K562 (cell line): Measurements from ENCODE around the gene PITPNM1. TPM values are rescaled to one million over a fixed set of nuclear protein-coding genes. Genes with fewer than 3 reads are reported as not detected.
A peak's percentile ranks its signal among the peaks of the same experiment; 100 is the strongest.

Source experiments
- ATF1 ChIP-seq, 2 experiments: fragments of 450-650 bp in 1 of 2; IDR thresholded peaks; 2 replicates each; pipeline ENCODE4 v1.6.1; 2016; ENCODE audit warnings: missing compliant biosample characterization in 1 of 2, missing genetic modification characterization in 1 of 2
- BHLHE40 ChIP-seq: IDR thresholded peaks from 2 replicates; pipeline ENCODE4 v1.6.1; 2011; ENCODE audit warnings: low read length, improper control_type of control experiment
- CEBPG ChIP-seq, 3 experiments: fragments of 200-800 bp in 1 of 3; sonication (Bioruptor generic) in 1 of 3; sonication (generic) in 1 of 3; formaldehyde crosslinking in 1 of 3; IDR thresholded peaks in 2 of 3; conservative IDR thresholded peaks in 1 of 3; 2 replicates each; pipeline versions ENCODE4 v1.6.1 to v1.8.0; 2016 to 2022; ENCODE audit warnings: missing compliant biosample characterization in 2 of 3, missing genetic modification characterization in 2 of 3, mild to moderate bottlenecking in 1 of 3, missing genetic modification reagents in 1 of 3
- CHD4 ChIP-seq: fragments of 200-600 bp; sonication (generic); IDR thresholded peaks from 3 replicates; pipeline ENCODE4 v1.6.1; 2012; ENCODE audit warnings: low read depth, mild to moderate bottlenecking, mixed read lengths, low read length, inconsistent platforms; ENCODE audit not compliant: insufficient read depth, insufficient replicate concordance, poor library complexity, severe bottlenecking
- CTCFL ChIP-seq: IDR thresholded peaks from 2 replicates; pipeline ENCODE4 v1.6.1; 2011; ENCODE audit warnings: borderline replicate concordance, low read depth, mild to moderate bottlenecking, moderate library complexity, low read length; ENCODE audit not compliant: insufficient read depth, poor library complexity, severe bottlenecking
- FIP1L1 ChIP-seq: fragments of 200-400 bp; formaldehyde crosslinking; IDR thresholded peaks from 2 replicates; pipeline ENCODE4 v1.6.1; 2018; ENCODE audit warnings: mild to moderate bottlenecking, low read depth, low read length; ENCODE audit not compliant: poor library complexity, severe bottlenecking
- FOXP1 ChIP-seq: sonication (generic); formaldehyde crosslinking; IDR thresholded peaks from 2 replicates; pipeline ENCODE4 v1.8.0; 2022; ENCODE audit warnings: mild to moderate bottlenecking, missing genetic modification reagents
- HBP1 ChIP-seq: fragments of 450-650 bp; formaldehyde crosslinking; IDR thresholded peaks from 2 replicates; pipeline ENCODE4 v1.4.0; 2022; ENCODE audit warnings: missing genetic modification characterization
- HDAC3 ChIP-seq: fragments of 450-650 bp; IDR thresholded peaks from 2 replicates; pipeline ENCODE4 v1.6.1; 2018; ENCODE audit warnings: borderline replicate concordance, mild to moderate bottlenecking, moderate library complexity; ENCODE audit not compliant: partially characterized antibody
- KHSRP ChIP-seq: fragments of 450-650 bp; IDR thresholded peaks from 2 replicates; pipeline ENCODE4 v1.6.1; 2017
- KLF1 ChIP-seq: fragments of 450-650 bp; IDR thresholded peaks from 2 replicates; pipeline ENCODE4 v1.6.1; 2016; ENCODE audit warnings: missing genetic modification characterization, missing compliant biosample characterization
- PHF20 ChIP-seq: fragments of 450-650 bp; IDR thresholded peaks from 2 replicates; pipeline ENCODE4 v1.6.1; 2018; ENCODE audit not compliant: partially characterized antibody
- PHF21A ChIP-seq: fragments of 450-650 bp; IDR thresholded peaks from 2 replicates; pipeline ENCODE4 v1.6.1; 2017; ENCODE audit warnings: low read depth, borderline replicate concordance
- RAD21 ChIP-seq, 2 experiments: fragments of 250-450 bp in 1 of 2; fragments of 450-650 bp in 1 of 2; sonication (Bioruptor Pico) in 1 of 2; formaldehyde crosslinking in 1 of 2; IDR thresholded peaks in 1 of 2; conservative IDR thresholded peaks in 1 of 2; 2 replicates each; pipeline versions ENCODE4 v1.4.0 to v1.8.0; 2020 to 2022; ENCODE audit warnings: mild to moderate bottlenecking in 2 of 2, moderate library complexity in 1 of 2
- STAT6 ChIP-seq: sonication (generic); formaldehyde crosslinking; IDR thresholded peaks from 2 replicates; pipeline ENCODE4 v1.8.1; 2023; ENCODE audit warnings: mild to moderate bottlenecking, missing genetic modification reagents
- TBP ChIP-seq: optimal IDR thresholded peaks from 2 replicates; pipeline ENCODE3; 2011; ENCODE audit warnings: low read depth, low read length, improper control_type of control experiment
- TOE1 ChIP-seq, 2 experiments: fragments of 450-650 bp in 1 of 2; sonication (generic) in 1 of 2; formaldehyde crosslinking in 1 of 2; IDR thresholded peaks; 2 replicates each; pipeline versions ENCODE4 v1.7.1 to v1.8.0; 2016 to 2022; ENCODE audit warnings: borderline replicate concordance in 2 of 2, mild to moderate bottlenecking in 2 of 2, antibody characterized with exemption in 1 of 2, inconsistent platforms in 1 of 2, low read depth in 1 of 2, missing genetic modification reagents in 1 of 2, moderate library complexity in 1 of 2
- ZNF699 ChIP-seq: fragments of 250-450 bp; sonication (Bioruptor Pico); IDR thresholded peaks from 2 replicates; pipeline ENCODE4 v1.8.0; 2021; ENCODE audit warnings: mild to moderate bottlenecking, moderate library complexity; ENCODE audit not compliant: insufficient replicate concordance
- polyA plus RNA-seq, 8 experiments: library from polyadenylated mRNA; depleted of rRNA in 4 of 8; stranded (reverse) in 5 of 8; unstranded in 3 of 8; fragments of >200 nt; fragmentation: Nextera tagmentation in 2 of 8; fragmentation: Illumina TruSeq in 1 of 8; extraction: Ambion mirVana in 2 of 8; extraction: Trizol in 1 of 8; gene quantifications; 2 replicates each; pipeline versions ENCODE4 v1.2.1 to v1.2.3, GENCODE V29; 2011 to 2014; ENCODE audit warnings: inconsistent platforms in 1 of 8, missing spikeins in 1 of 8
- total RNA-seq, 7 experiments: library from RNA; depleted of rRNA in 6 of 7; stranded (reverse); fragments of >200 nt in 6 of 7; fragmentation: Illumina TruSeq in 2 of 7; extraction: Trizol in 2 of 7; gene quantifications; 2 replicates each; pipeline versions ENCODE4 v1.2.1 to v1.2.3, GENCODE V29; 2011 to 2021; ENCODE audit warnings: low replicate concordance in 1 of 7

PITPNM1 gene
- total and polyA plus RNA-seq, 9 of the 15 experiments (the other 6 are each of a cell fraction or from before 2014, with no cell fraction given) = 0.11 to 53.7 (median 16.0) TPM

DNA sequence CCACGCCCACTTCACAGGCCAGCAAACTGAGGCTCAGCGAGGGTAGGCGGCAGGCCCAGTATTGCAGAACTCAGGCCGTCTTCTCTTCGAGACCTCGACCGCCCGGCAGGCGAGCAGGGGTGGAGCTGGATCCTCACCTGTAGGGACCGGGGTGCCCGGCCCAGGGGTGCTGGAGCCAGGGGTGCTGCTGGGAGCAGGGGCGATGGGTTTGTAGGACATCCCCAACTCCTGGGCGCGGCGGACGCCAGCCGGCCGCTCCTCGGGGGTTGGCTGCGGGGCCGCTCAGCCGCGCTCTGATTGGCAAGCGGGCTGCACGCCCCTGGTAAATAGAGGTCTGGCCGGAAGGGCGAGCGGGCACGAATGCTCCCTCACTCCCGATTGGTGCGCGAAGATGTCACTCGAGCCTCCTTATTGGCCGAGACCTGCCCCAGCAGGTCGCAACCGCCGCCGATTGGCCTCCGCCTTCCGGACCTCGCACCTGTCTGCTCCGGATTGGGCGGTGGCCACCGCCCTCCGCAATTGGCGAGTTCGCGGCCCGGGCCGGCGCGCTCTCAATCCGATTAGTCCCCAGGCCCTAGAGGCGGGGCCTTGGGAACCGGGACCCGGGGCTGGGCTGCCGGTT is 2.8 kb upstream of the PITPNM1 start, which contains the start of gene CDK2AP2 (continued):
- TF ChIP-seq CTCFL (no peak), TBP (peak; percentile 78), KHSRP (no peak), CHD4 (peak; percentile 91), KLF1 (tag) (peak; percentile 66; the same call in 1 of the 2 replicates), HBP1 (CRISPR knock-in tag) (peak; percentile 58; the same call in 1 of the 2 replicates), PHF21A (peak; percentile 61), ATF1 (CRISPR knock-in tag; IDR thresholded peaks at IDR 0.05) (no peak), ATF1 (tag; IDR thresholded peaks at IDR 0.05) (no peak), STAT6 (CRISPR knock-in tag) (peak; percentile 91; the same call in 1 of the 2 replicates), RAD21 (CRISPR knock-in tag; conservative IDR thresholded peaks at IDR 0.05 in 1 of 2, IDR thresholded peaks at IDR 0.05 in 1 of 2) (no peak), HDAC3 (no peak), TOE1 (IDR thresholded peaks at IDR 0.05; ENCODE audit: borderline replicate concordance) (peak; percentile 49; the same call in 1 of the 2 replicates), TOE1 (CRISPR knock-in tag; IDR thresholded peaks at IDR 0.05; ENCODE audit: borderline replicate concordance, low read depth) (no peak), FOXP1 (CRISPR knock-in tag) (no peak), PHF20 (peak; percentile 53), FIP1L1 (no peak), ZNF699 (CRISPR knock-in tag) (no peak), CEBPG (CRISPR knock-in tag; IDR thresholded peaks at IDR 0.05) (no peak), CEBPG (tag; conservative IDR thresholded peaks at IDR 0.05 in 1 of 2, IDR thresholded peaks at IDR 0.05 in 1 of 2) (no peak), BHLHE40 (peak; percentile 48; the same call in 1 of the 2 replicates)
